GM12878 (cell line): ENCODE measurements around the gene NRP1. TPM values are rescaled to one million over a fixed set of nuclear protein-coding genes. Genes with fewer than 3 reads are reported as not detected.

Experiments
- ATAC-seq: fragments of 200-7000 bp; cut with Tn5 transposase; 3 replicates; pipeline ENCODE4 v1.9.1; 2020; ENCODE audit warnings: mild to moderate bottlenecking, moderate library complexity
- BruUV-seq: library from RNA; stranded (reverse); fragments of 400-500 nt; replicated peaks from 2 replicates; lab custom pipeline; 2021; lab: Mats Ljungman, UMichigan
- CTCF ChIA-PET: fragments of 300-600 bp; sonication (Branson Sonifier 250); formaldehyde crosslinking; extraction: SDS; loops from one replicate; lab custom pipeline; 2021; ENCODE audit warnings: inconsistent platforms; lab: Yijun Ruan, JAX
- POLR2A ChIA-PET: fragments of 350-600 bp; formaldehyde crosslinking; extraction: SDS; loops from one replicate; lab custom pipeline; 2021; ENCODE audit warnings: inconsistent platforms; lab: Charles Lee
- RAD21 ChIA-PET: fragments of 300-600 bp; sonication (Branson Sonifier 250); formaldehyde crosslinking; loops from one replicate; lab custom pipeline; 2023; ENCODE audit warnings: antibody characterized with exemption; ENCODE audit not compliant: unreplicated experiment; lab: Charles Lee
- SMC1A ChIA-PET: fragments of 300-600 bp; sonication (Branson Sonifier 250); formaldehyde crosslinking; loops from one replicate; lab custom pipeline; 2023; ENCODE audit not compliant: unreplicated experiment, uncharacterized antibody; lab: Charles Lee
- DNase-seq: peaks from one replicate; pipeline ENCODE4 v3.0.0-alpha.2; 2011; ENCODE audit warnings: low read depth, low spot score
- FAIRE-seq: peaks from 3 replicates; lab custom pipeline; 2011; peaks lifted over from hg19 to GRCh38; lab: Jason Lieb, UNC
- H2AFZ ChIP-seq: 2 replicates; pipeline ENCODE4 v1.6.0; 2011; ENCODE audit warnings: low read depth, low read length, control low read depth; ENCODE audit not compliant: control insufficient read depth
- H3K27ac ChIP-seq: 2 replicates; pipeline ENCODE4 v1.5.1; 2011; ENCODE audit warnings: control low read depth; ENCODE audit not compliant: control insufficient read depth, insufficient read depth
- H3K27me3 ChIP-seq, 2 experiments: replicated peaks in 1 of 2; 2 replicates each; pipeline versions ENCODE4 v1.6.0 to v1.6.1; 2011; ENCODE audit warnings: low read length in 1 of 2; ENCODE audit not compliant: control insufficient read depth in 2 of 2, insufficient read depth in 2 of 2
- H3K36me3 ChIP-seq, 2 experiments: 2 replicates each; pipeline ENCODE4 v1.5.1; 2011; ENCODE audit warnings: low read length in 1 of 2; ENCODE audit not compliant: control insufficient read depth in 2 of 2, insufficient read depth in 2 of 2
- H3K4me1 ChIP-seq: 2 replicates; pipeline ENCODE4 v1.6.1; 2011; ENCODE audit warnings: mild to moderate bottlenecking, low read length, moderate library complexity, mixed read lengths; ENCODE audit not compliant: control insufficient read depth, insufficient read depth
- H3K4me2 ChIP-seq: 2 replicates; pipeline ENCODE4 v1.6.0; 2011; ENCODE audit warnings: control low read depth; ENCODE audit not compliant: control insufficient read depth, insufficient read depth
- H3K4me3 ChIP-seq: fragments of 200-600 bp; sonication (generic); 2 replicates; pipeline ENCODE4 v1.5.1; 2016
- H3K79me2 ChIP-seq: 2 replicates; pipeline ENCODE4 v1.6.0; 2011; ENCODE audit warnings: low read length; ENCODE audit not compliant: control insufficient read depth, insufficient read depth
- H3K9ac ChIP-seq: 2 replicates; pipeline ENCODE4 v1.8.0; 2011; ENCODE audit warnings: low read length, control low read depth, mixed read lengths; ENCODE audit not compliant: control insufficient read depth, insufficient read depth
- H3K9me3 ChIP-seq: replicated peaks from 3 replicates; pipeline ENCODE4 v1.5.1; 2011; ENCODE audit warnings: mild to moderate bottlenecking, low read length; ENCODE audit not compliant: control insufficient read depth, insufficient read depth
- H4K20me1 ChIP-seq: 2 replicates; pipeline ENCODE4 v1.6.0; 2011; ENCODE audit not compliant: control insufficient read depth, insufficient read depth
- CBX3 ChIP-seq: fragments of 200-600 bp; sonication (generic); IDR thresholded peaks from 2 replicates; pipeline ENCODE4 v1.6.1; 2016; ENCODE audit warnings: low read depth, borderline replicate concordance
- CUX1 ChIP-seq: IDR thresholded peaks from 2 replicates; pipeline ENCODE4 v1.6.1; 2012; ENCODE audit warnings: improper control_type of control experiment, low read depth, low read length; ENCODE audit not compliant: insufficient replicate concordance
- EGR1 ChIP-seq, 2 experiments: IDR thresholded peaks; 1 replicate in 1 of 2; 2 replicates in 1 of 2; pipeline ENCODE4 v1.6.1; 2011 to 2012; ENCODE audit warnings: low read depth in 2 of 2, low read length in 2 of 2, borderline replicate concordance in 1 of 2, mild to moderate bottlenecking in 1 of 2, moderate library complexity in 1 of 2
- ESRRA ChIP-seq: IDR thresholded peaks from 2 replicates; pipeline ENCODE4 v1.6.1; 2012; ENCODE audit warnings: mild to moderate bottlenecking, low read length, improper control_type of control experiment
- HDAC6 ChIP-seq: fragments of 200-600 bp; sonication (generic); IDR thresholded peaks from one replicate; pipeline ENCODE4 v1.8.0; 2017; ENCODE audit warnings: antibody characterized with exemption; ENCODE audit not compliant: unreplicated experiment
- HSF1 ChIP-seq: fragments of 150-350 bp; IDR thresholded peaks from 2 replicates; pipeline ENCODE4 v1.6.1; 2014; ENCODE audit warnings: mild to moderate bottlenecking, low read depth, low read length
- IKZF1 ChIP-seq: fragments of 450-650 bp; conservative IDR thresholded peaks from 2 replicates; pipeline ENCODE4 v1.6.1; 2017; ENCODE audit warnings: antibody characterized with exemption, mild to moderate bottlenecking
- KLF5 ChIP-seq: fragments of 450-650 bp; IDR thresholded peaks from 2 replicates; pipeline ENCODE4 v1.6.1; 2014; ENCODE audit warnings: mild to moderate bottlenecking; ENCODE audit not compliant: partially characterized antibody
- MEF2A ChIP-seq: IDR thresholded peaks from 2 replicates; pipeline ENCODE4 v1.6.1; 2011; ENCODE audit warnings: low read depth, mild to moderate bottlenecking, low read length, moderate library complexity; ENCODE audit not compliant: insufficient read depth
- PAX5 ChIP-seq: IDR thresholded peaks from 2 replicates; pipeline ENCODE4 v1.6.1; 2011; ENCODE audit warnings: low read depth, low read length, borderline replicate concordance
- PAX8 ChIP-seq: fragments of 450-650 bp; IDR thresholded peaks from 2 replicates; pipeline ENCODE4 v1.6.1; 2017; ENCODE audit warnings: mild to moderate bottlenecking, moderate library complexity
- POLR2AphosphoS2 ChIP-seq: IDR thresholded peaks from 2 replicates; pipeline ENCODE4 v1.6.1; 2011; ENCODE audit warnings: low read depth, mild to moderate bottlenecking, low read length, improper control_type of control experiment, moderate library complexity
- RFX5 ChIP-seq: IDR thresholded peaks from 2 replicates; pipeline ENCODE4 v1.6.1; 2011; ENCODE audit warnings: low read depth, low read length, improper control_type of control experiment
- SP1 ChIP-seq: IDR thresholded peaks from one replicate; pipeline ENCODE4 v1.6.1; 2011; ENCODE audit warnings: low read depth, low read length
- ZNF207 ChIP-seq: fragments of 450-650 bp; IDR thresholded peaks from 2 replicates; pipeline ENCODE4 v1.6.1; 2014; ENCODE audit warnings: antibody characterized with exemption, mild to moderate bottlenecking, borderline replicate concordance
- ZNF24 ChIP-seq: fragments of 450-650 bp; IDR thresholded peaks from 2 replicates; pipeline ENCODE4 v1.6.1; 2017; ENCODE audit warnings: antibody characterized with exemption, mild to moderate bottlenecking
- WGBS: methylation state at CpG from one replicate; pipeline ENCODE4 v1.1.6; 2016; ENCODE audit warnings: low lambda C conversion rate; ENCODE audit not compliant: insufficient replicate concordance, insufficient coverage; ENCODE audit errors: missing lambda C conversion rate; 5-methylcytosine and 5-hydroxymethylcytosine counted together
- in situ Hi-C: fragments of 300-500 bp; cut with MboI; formaldehyde crosslinking; loops from 9 replicates; pipeline ENCODE4 v1.14.3; 2018; ENCODE audit warnings: mixed read lengths
- intact Hi-C: fragments of 100-400 bp; cut with micrococcal nuclease; formaldehyde crosslinking; loops from one replicate; pipeline ENCODE4 v1.14.2; 2022; ENCODE audit not compliant: unreplicated experiment
- polyA plus RNA-seq, 11 experiments: library from polyadenylated mRNA; depleted of rRNA in 4 of 11; unstranded in 6 of 11; stranded (reverse) in 5 of 11; fragments of >200 nt; fragmentation: Nextera tagmentation in 4 of 11; fragmentation: Illumina TruSeq in 1 of 11; extraction: Ambion mirVana in 4 of 11; extraction: Trizol in 1 of 11; gene quantifications; 1 replicate in 1 of 11; 2 replicates in 10 of 11; pipeline versions ENCODE4 v1.2.1 to v1.2.3, GENCODE V29; 2011 to 2016; ENCODE audit warnings: inconsistent platforms in 2 of 11, missing spikeins in 2 of 11, low read depth in 1 of 11
- total RNA-seq, 4 experiments: library from RNA; depleted of rRNA in 3 of 4; stranded (reverse); fragments of >200 nt in 3 of 4; fragmentation: Illumina TruSeq in 1 of 4; extraction: Trizol in 1 of 4; gene quantifications; 2 replicates each; pipeline versions ENCODE4 v1.2.1 to v1.2.3, GENCODE V29; 2013 to 2021
- TF ChIP-seq, protein P1 (sequence below): IDR thresholded peaks from 2 replicates; pipeline ENCODE4 v1.6.1; 2011; ENCODE audit warnings: low read depth, mild to moderate bottlenecking, low read length, moderate library complexity, borderline replicate concordance; ENCODE audit errors: extremely low read depth

NRP1 gene
- total and polyA plus RNA-seq, 10 of the 15 experiments (the other 5 are each of a cell fraction or from before 2014, with no cell fraction given), result 0.11 to 12.1 (median 0.52) TPM

- ChIA-PET POLR2A (no interaction called here), RAD21 (interaction anchor here (0.7 kb wide), 1 partner anchor 83 kb away, joined by 3 read pairs; no protein-coding TSS in a partner anchor), SMC1A (interaction anchor here (1.1 kb wide), 2 partner anchors 9 to 10 kb away, joined by 3 read pairs; no protein-coding TSS in a partner anchor), CTCF (interaction anchor here (0.7 kb wide), 1 partner anchor 301 kb away, joined by 4 read pairs; no protein-coding TSS in a partner anchor)
- H3K36me3 ChIP-seq, result no peaks in the 10 kb centered on the region
- no peak overlapping the region for H3K9ac ChIP-seq
- no peak overlapping the region for H3K4me3 ChIP-seq
- no peaks in the 10 kb centered on the region for H3K27me3 ChIP-seq
- no peak overlapping the region for H3K4me2 ChIP-seq
- no peak overlapping the region for H2AFZ ChIP-seq
- DNase-seq (no peak), ATAC-seq (no peak), FAIRE-seq (no peak)
- in situ Hi-C loops, result no loop called here
- H4K20me1 ChIP-seq, result no peaks in the 10 kb centered on the region
- H3K4me1 ChIP-seq, result no peaks in the 10 kb centered on the region; the same call in 1 of the 2 replicates
- no peaks in the 10 kb centered on the region for H3K79me2 ChIP-seq
- BruUV-seq, result no TSS peak
- TF ChIP-seq, protein P1, sequence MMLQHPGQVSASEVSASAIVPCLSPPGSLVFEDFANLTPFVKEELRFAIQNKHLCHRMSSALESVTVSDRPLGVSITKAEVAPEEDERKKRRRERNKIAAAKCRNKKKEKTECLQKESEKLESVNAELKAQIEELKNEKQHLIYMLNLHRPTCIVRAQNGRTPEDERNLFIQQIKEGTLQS, result no peak
- no peak for TF ChIP-seq ESRRA
- TF ChIP-seq KLF5, result no peak
- no peak for TF ChIP-seq MEF2A
- no peak for TF ChIP-seq SP1
- TF ChIP-seq HSF1, result no peak
- TF ChIP-seq EGR1 (IDR thresholded peaks at IDR 0.05; ENCODE audit: borderline replicate concordance in 1 of 2, low read depth in 2 of 2, low read length in 2 of 2), result no peak
- no peak for TF ChIP-seq IKZF1
- TF ChIP-seq ZNF207, result no peak
- TF ChIP-seq RFX5, result no peak
- TF ChIP-seq PAX8, result no peak
- no peak for TF ChIP-seq CBX3
- TF ChIP-seq PAX5, result no peak
- TF ChIP-seq ZNF24, result no peak
- no peak for TF ChIP-seq CUX1
- TF ChIP-seq HDAC6, result no peak
- TF ChIP-seq POLR2AphosphoS2, result no peak
- TF ChIP-seq, all 136 proteins: peak for 0
- 31% methylated on average over 8 of the region's 8 CpGs for WGBS
- intact Hi-C loops, result no loop called here
- Histone ChIP-seq H3K27ac (no peak overlapping the region), H3K9me3 (no peaks in the 10 kb centered on the region; the same call in 2 of the 3 replicates)
Measured at GRCh38 chr10:33249137-33249536, 85.3 kb downstream of the NRP1 start.
